Measurements from ENCODE around the gene ATG16L2.

- TF ChIP-seq NR3C1 (IDR thresholded peaks at IDR 0.05) (no peak), PBX3 (IDR thresholded peaks at IDR 0.05) (no peak), EP300 (IDR thresholded peaks at IDR 0.05) (no peak), POLR2A (IDR thresholded peaks at IDR 0.05; ENCODE audit: low read length) (no peak), CBX2 (IDR thresholded peaks at IDR 0.05; ENCODE audit: borderline replicate concordance, low read depth) (no peak), CTCF (IDR thresholded peaks at IDR 0.05) (no peak), MYC (IDR thresholded peaks at IDR 0.05; ENCODE audit: borderline replicate concordance, low read length) (no peak)
Observed at GRCh38 chr11:72860010-72860409, 45.8 kb downstream of the ATG16L2 start.

Measured in A549 (cell line).